GM04503 (cell line): ENCODE data around the gene CEL.
"Not testable (repeated sequence)": the region's sequence is repeated elsewhere in the genome, so short reads cannot be mapped to it uniquely, and the experiment has no call there.

Experiments used
- DNase-seq: peaks from one replicate; pipeline ENCODE4 v3.0.0-alpha.2; 2012; ENCODE audit warnings: low read depth

The CEL gene

DNA sequence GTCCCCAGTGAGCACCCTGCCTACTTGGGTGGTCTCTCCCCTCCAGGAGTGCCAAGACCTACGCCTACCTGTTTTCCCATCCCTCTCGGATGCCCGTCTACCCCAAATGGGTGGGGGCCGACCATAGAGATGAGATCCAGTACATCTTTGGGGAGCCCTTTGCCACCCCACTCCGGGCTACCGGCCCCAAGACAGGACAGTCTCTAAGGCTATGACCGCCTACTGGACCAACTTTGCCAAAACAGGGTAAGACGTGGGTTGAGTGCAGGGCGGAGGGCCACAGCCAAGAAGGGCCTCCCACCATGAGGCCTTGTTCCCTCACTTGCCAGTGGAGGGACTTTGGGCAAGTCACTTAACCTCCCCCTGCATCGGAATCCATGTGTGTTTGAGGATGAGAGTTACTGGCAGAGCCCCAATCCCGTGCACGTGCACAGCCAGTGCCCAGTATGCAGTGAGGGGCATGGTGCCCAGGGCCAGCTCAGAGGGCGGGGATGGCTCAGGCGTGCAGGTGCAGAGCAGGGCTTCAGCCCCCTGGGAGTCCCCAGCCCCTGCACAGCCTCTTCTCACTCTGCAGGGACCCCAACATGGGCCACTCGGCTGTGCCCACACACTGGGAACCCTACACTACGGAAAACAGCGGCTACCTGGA lies 24.6 kb downstream of the CEL start:
- not testable (repeated sequence) for DNase-seq

DNA sequence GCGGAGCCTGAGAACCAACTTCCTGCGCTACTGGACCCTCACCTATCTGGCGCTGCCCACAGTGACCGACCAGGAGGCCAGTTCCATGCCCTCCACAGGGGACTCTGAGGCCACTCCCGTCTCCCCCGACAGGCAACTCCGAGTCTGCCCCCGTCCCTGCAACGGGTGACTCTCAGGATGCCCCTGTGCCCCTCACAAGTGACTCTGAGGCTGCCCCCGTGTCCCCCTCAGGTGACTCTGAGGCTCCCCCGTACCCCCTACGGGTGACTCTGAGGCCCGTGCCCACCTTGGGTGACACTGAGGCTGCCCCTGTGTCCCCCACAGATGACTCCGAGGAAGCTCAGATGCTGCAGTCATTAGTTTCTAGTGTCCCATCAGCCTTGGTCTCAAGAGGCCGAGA lies 25.1 kb downstream of the CEL start:
- DNase-seq, result no peak

DNA sequence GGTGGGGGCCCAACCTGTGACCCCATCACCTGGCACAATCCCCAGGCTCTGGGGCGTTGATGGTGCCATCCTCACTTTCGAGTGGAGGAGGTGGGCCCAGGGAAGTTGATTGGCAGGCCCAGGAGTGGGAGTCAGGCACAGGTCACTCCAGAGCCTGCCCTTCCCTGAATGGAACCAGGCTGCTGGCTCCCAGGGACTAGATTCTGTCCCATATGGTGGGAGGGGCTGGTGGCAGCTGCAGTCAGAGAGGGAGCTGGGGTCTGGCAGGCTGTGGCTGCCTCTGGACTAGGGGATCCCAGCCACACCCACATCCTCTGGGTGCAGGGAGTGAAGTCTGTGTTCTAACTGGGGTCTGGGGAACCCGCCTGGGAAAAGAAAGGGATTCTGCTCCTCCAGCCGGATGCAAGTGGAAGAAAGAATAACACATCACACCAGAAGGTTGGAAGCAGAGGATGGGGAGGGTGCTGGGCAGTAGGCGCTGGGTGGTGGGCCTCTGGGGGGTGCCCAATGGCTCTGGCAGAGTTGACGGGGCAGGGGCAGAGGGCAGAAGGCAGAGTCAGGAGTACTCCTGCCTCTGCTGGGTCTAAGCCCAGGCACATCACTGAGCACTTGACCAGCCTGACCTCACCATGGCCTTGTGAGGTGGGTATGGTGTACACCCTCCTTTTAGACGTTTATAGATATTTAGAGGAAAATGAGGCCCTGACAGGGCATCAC lies 25.8 kb downstream of the CEL start:
- DNase-seq, result no peak

DNA sequence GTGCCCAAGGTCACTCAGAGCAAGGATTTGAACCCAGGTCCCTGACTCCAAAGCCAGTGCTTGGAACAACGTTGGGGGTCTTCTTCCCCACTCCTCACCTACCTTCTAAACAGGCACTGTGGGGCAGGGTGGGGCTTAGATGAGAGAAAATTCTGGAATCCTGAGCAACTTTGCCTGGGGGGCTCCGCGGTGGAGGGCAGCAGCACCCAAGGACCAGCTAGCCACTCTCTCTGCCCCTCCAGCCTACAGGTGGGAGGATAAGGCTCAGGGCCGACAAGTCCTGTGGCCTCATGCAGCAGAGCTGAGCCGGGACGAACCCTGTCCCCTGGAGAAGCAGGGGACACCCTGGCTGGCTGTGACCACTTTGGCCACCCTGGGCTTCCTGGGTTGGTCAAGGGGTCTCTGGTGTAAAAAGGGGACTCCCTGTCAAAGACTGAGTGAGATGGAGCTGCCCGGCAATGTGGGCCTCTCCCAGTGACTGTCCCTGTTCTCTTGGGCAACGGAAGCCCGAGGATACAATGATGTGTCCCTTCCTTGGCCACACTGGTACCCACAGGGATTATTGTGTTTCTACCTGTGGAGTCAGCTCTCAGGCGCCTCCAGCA lies 26.5 kb downstream of the CEL start:
- DNase-seq, result no peak

DNA sequence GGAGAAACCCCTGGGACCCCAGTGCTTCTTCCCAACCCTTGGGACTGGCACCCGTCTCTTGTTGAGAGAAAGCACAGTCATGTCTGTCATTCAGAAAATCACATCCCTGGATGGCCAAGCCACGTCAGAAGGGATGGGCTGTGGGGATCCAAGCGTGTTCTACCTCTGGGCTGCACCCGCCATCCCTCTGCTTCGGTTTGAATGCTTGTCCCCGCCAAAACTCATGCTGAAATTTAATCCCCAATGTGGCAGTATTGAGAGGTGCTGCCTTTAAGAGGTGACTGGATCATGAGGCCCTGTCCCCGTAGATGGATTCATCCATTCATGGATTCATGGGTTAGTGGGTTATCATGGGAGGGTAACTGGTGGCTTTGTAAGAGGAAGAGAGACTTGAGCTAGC lies 27.0 kb downstream of the CEL start:
- DNase-seq, result no peak

DNA sequence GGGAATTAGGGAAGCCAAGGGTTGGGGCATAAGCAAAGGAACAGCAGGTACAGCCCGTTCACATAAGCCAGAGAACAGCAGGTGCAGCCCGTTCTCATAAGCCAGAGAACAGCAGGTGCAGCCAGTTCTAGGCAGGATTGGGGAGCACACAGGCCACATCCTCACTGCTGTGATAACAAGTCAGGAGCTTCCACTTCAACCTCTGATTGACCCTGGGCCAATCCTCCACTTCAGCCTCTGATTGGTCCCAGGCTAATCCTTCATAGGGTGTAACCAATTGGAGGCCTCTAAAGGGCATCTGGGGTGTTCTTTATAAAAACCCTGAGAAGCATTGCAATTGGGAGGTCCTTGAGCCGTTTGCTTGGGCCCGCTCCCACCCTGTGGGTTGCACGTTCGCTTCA lies 27.5 kb downstream of the CEL start:
- no peak for DNase-seq

DNA sequence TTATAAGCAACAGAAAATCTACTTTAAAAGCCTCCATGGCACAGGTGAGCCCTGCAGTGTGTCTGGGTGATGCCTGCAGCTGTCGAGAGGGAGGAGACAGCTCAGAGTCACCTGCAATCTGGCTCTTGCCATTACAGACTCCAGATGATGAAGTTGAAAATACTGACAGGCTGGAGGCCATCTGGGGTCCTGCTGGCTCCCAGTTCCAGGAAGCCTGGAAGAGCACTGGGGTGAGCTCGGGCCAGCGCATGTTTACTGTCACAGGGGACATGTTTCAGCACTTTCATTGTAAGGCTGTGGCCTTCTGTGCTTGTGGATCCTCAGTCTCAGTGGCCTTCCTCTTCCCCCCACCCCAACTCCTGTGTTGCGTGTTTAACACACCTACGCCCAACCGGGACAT lies 28.4 kb downstream of the CEL start:
- no peak for DNase-seq

DNA sequence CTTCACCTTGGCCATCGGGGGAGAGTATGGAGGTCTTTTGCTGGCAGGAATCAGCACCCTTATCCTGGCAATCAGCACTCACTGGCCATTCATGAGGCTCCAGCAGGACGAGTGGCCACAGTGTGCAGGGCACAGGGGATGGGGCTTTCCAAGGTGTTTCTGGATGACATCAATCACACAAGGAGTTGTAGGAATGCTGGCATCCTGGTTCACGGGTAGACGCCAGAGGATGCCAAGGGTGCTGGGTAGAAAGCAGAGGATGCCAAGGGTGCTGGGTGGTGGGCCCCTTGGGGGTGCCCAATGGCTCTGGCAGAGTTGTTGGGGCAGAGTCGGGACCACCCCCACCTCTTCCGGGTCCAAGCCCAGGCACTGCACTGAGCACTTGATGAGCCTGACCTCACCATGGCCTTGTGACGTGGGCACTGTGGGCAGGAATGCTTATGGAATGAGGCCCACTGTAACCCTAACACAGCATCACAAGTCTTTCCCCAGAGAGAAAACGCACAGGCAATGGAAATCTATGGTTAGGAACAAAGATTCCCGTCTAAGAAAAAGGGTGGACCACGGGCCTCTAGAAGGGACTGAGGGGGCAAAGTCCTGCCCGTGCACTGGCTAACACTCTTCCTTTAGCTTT lies 29.1 kb downstream of the CEL start:
- no peak for DNase-seq

DNA sequence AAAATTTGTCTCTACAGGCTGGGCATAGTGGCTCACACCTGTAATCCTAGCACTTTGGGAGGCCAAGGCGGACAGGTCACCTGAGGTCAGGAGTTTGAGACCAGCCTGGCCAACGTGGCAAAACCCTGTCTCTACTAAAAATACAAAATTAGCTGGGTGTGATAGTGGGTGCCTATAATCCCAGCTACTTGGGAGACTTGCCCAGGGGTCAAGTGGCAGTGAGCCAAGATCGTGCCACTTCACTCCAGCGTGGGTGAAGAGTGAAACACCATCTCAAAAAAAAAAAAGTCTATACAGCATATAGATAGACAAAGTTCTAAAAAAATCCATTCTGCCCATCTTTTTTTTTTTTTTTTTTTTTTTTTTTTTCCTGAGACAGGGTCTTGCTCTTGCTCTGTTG lies 32.6 kb downstream of the CEL start:
- DNase-seq, result not testable (repeated sequence)

DNA sequence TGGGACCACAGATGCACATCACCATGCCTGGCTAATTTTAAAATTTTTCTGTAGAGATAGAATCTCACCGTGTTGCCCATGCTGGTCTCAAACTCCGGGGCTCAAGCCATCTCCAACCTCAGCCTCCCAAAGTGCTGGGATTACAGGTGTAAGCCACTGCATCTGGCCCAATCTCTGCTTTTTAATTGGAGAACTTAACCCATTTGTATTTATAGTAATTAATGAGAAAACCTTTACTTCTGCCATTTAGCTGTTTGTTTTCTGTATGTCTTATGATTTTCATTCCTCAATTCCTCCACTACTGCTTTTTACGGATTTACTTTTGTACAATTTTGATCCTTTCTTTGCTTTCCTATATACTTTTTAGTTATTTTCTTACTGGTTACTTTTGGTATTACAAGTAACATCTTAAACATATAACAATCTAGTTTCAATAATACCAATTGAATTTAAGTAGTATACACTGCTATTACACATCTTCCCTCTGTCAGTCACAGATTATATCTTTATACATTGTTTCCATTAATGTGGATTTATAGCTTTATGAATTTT lies 33.1 kb downstream of the CEL start:
- DNase-seq, result no peak

DNA sequence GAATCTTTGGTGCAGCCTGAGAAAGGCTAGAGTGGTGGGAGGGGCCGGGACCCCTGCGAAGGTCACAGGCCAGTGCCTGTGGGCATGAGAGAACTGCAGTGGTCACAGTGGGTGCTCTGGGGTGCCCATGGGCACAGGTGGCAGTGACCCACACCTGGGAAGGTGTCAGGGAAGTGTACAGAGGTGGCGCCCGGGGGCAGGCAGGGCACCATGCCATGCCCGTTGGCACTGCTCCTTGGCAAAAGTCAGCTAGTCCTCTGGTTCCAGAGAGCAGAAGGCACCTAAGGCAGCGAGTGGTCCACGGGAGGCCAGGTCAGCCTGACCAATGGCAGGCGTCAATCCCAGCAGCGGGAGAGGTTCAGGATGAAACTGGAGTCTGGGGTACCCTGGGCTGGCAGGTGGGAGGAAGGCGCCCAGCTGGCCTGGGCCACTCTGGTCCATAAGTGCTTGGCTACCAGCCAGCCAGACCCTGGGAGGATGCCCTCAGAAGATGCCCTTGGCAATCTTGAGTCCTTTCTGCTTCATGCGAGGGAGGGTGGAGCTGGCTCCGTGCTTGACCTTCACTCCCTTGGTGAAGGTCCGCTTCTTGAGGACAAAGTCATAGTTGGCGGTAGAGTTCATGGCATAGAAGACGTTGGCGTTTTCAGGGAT lies 36.4 kb downstream of the CEL start:
- DNase-seq, result no peak

DNA sequence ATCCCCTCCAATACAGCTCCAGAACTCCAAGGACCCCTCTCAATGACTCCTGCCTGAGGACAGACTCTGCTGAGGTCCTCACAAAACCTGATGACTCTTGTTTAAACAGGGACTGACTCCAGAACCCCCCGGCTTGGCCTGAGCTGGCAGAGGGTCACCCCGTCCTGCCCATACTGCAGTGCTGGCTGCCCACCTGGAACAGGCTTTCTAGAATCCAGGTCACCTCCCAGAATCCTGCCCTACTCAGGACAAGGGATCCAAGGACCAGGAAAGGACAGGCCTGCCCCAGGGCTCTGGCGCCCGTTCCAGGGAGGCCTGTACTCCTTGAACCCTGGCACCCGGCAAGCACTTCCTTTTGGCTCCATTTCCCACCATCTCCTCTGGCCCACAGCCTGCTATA lies 37.1 kb downstream of the CEL start:
- no peak for DNase-seq

DNA sequence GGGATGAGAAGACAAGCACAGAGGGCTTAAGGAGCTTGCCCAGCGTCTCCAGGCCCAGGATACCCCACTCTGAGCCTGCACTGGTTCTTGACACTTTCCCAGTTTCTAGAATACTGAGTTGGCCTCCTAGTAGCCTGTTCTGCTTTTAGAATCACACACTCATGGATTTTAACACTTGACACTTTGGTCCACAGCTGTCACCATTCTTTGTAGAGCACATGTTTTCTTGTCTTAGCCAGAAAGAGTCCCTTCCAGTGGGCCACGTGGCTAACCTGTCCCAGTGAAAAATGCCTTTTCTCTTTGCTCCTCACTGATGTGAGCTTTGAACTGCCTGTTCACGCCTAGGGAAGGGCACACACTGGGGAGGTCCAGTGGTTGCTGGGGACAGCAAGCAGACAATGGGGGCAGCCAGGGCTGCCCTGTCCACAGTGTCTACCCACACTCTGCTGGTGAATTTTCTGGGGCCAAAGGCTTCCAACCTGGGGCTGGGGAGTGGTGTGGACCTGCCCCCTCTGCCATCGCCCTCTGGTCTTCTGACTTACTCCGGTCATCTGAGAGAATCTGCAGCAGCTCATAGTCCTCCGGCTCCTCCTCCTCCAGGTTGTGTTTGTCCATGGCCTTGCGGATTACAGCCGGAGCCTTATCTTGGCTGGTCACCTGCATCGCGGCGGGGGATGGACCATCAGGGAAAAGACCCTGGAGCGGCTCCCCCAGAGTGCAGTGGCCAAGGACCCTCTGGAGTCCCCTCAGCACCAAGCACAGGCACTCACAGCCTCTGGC lies 38.1 kb downstream of the CEL start:
- no peak for DNase-seq

DNA sequence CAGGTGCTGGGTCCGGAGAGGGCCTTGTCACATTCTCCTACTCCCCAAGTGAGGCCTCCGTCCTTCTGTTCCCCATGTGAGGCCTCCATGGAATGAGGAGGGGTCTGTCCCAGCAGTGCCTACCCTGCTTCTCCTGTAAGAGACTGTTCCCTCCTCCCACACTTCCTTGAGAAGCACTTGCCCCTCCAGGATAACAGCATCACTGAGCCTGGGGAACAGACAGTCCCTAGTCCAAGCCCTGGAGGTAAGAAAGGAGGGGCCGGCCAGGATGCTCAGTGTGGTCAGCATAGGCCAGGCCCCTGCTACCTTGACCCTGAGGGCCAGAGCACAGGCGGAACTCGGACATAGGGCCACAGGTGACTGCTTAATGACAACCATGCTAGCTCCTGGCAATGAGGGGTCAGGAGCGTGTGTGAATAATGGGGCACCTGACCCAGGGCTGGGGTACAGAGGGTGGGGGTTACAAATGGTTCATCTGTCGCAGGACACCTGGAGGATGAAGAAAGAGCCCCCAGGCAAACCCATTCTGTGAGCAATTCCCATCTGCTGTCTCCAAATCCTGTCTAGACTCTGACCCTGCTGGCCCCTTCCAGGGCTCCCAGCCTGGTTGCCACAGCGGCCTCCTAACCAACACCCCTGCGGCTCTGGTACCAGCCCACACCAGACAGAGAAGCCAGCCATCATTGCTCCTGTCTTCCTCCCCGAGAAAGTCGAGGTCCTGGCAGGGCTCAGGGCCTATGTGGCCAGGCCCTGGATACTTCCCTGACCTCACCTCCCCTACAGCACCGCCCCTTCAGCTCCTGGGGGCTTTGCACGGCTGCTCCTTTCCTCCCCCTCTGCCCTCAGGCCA lies 39.0 kb downstream of the CEL start:
- DNase-seq, result no peak

DNA sequence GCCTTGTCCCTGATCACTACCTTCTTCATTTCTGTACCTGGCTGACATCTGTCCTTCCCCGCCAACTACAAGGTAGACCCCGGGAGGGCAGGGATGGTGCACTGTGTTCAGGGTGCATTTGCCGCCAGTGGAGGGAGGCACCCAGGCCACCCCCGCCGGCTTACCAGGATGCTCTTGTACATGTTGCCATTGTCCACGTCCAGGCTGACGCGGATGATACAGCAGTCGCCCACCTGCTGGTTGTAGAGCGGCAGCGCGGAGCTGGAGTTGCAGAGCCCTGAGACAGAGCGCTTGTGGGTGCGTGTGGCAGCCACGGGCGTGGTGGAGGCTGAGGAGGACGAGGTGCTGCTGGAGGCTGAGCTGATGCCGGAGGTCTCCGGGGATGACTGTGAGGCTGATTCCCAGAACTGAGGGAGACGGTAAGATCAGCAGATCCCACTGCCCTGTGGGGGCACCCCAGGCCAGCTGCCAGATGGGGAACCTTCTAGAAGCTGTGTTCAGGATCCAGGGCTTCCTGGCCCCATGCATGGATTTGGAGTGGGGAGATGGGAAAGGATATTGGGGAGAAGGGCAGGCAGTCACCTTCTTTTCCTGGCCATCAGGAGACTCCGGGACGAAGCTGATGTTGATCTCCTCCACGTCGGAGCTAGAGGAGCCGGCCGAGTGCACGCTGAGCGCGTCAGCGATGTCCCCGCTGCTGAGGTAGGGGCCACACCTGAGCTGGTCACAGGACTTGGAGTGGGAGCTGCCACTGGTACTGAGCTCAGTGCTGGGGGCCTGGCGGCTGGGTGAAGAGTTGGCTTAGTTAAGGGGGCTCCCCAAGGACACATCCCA lies 39.8 kb downstream of the CEL start:
- no peak for DNase-seq

DNA sequence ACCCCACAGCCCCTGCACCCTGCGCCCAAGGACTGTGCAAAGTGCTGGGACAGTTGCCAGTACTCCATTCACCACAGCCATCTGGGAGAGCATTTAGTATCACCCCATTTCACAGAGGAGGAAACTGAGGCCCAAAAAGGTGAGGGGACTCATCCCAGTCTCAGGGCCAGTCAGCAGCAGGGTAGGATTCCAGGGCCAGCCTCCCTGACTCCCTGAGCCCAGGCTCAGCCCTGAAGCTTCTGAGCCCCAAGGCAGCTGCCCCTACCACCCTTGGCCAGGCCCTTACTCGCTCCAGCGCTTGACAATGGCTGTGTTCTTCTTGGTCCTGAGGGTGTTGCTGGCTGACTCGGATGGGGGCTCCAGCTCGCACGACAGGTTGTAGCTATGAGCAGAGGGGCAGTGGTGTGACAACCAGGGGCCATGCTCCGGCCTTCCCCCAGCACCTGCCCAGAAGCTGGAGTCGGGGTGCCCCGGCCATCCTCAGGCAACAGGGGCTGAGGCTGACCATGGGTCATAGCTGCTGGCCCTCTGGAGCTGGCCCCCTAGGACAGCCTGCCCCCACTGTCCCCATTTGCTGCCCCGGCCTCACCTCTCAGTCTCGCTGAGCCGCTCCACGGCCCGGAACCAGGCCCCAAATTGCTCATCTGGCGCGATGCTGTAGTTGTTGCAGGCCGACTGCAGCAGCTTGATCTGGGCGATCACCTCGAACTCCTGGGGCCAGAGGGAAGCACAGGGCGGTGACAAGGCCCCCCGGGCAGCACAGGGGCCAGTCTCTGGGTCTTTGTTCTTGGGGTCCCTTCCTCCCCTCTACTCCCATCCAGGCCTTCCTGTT lies 40.6 kb downstream of the CEL start:
- no peak for DNase-seq

DNA sequence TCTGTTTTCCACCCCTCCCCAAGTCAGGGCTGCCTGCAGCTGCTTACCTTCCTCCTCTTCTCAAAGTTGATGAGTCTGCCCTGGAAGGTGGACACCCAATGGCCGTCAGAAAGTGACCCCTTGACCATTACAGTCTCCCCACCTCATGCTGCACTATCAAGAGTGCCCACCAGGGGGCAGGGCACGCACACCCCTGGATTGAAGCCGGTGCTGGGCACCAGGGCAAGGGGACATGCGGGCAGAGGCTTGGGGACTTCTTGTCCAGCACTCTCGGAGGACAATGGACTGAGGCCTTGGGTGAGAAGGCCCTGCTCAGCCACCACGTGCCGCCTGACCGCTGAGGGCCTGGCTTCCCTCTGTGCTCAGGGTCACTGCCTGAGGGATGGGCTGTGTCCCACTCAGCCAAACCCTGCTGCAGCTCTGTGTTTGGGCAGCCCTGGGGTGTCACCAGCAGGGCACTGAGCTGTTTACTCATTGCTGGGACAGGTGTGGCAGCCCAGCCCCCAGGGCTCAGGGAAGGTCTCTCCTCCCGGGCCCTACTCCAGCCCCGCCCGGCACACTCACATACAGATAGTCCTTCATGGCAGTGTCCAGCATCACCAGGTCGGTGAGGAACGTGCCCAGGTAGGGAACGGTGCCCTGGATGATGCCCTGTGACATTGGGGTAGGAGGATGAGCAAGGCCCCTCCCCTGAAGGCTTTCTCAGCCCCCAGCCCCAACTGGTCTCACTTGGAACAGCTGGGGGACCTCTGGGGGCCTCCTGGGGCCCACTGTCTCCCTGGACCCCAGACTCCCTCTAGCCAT lies 41.6 kb downstream of the CEL start:
- no peak for DNase-seq

DNA sequence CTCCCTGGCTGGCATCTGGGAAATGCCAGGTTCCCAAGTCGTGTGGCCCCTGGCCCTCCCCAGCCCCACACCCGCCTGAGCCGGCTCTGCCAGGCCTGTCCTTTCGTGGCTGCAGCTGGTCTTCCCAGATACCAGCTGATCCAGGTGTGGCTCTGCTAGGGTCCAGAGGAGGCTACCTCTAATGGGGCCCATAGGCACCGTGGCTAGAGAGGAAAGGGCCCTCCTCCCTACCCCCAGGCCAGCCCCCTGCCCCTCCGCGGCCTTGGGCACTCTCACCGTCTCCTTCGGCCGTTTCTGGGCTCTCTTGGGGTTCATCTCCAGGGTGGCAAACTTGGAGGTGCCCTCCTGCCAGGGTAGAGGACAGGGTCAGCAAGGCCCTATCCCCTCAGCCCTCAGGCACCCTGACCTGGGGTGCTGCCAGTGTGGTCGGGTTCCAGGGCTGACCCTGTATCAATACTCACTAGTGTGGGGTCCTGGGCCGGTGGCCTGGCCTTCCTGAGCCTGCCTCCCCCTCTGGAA lies 42.3 kb downstream of the CEL start:
- DNase-seq, result no peak
